OCI-LY1 (cell line): Measurements from ENCODE around the gene GXYLT2.

ENCODE experiments used
- H2AFZ ChIP-seq: fragments of 200-600 bp; sonication (generic), shearing (Covaris generic); 2 replicates; pipeline ENCODE4 v1.6.0; 2014; ENCODE audit warnings: antibody characterized with exemption, mild to moderate bottlenecking, low read length
- H3F3A ChIP-seq: fragments of 200-600 bp; sonication (generic), shearing (Covaris generic); 2 replicates; pipeline ENCODE4 v1.6.0; 2014; ENCODE audit warnings: mild to moderate bottlenecking, antibody characterized with exemption, low read length, moderate library complexity; ENCODE audit not compliant: insufficient read depth
- H3K27ac ChIP-seq: fragments of 200-600 bp; sonication (generic); 2 replicates; pipeline ENCODE4 v1.5.1; 2014; ENCODE audit warnings: low read length, mixed run types, mild to moderate bottlenecking, low read depth; ENCODE audit not compliant: poor library complexity, severe bottlenecking
- H3K27me3 ChIP-seq: fragments of 200-600 bp; sonication (generic); 2 replicates; pipeline ENCODE4 v1.6.0; 2014; ENCODE audit warnings: antibody characterized with exemption, mild to moderate bottlenecking, low read length, moderate library complexity; ENCODE audit not compliant: insufficient read depth
- H3K36me3 ChIP-seq: fragments of 200-600 bp; sonication (generic); 2 replicates; pipeline ENCODE4 v1.6.1; 2014; ENCODE audit warnings: mild to moderate bottlenecking, antibody characterized with exemption, low read length, moderate library complexity, mixed read lengths; ENCODE audit not compliant: insufficient read depth
- H3K4me1 ChIP-seq: fragments of 200-600 bp; sonication (generic); 2 replicates; pipeline ENCODE4 v1.5.1; 2014; ENCODE audit warnings: mild to moderate bottlenecking, low read length, moderate library complexity; ENCODE audit not compliant: insufficient read depth, severe bottlenecking
- H3K4me2 ChIP-seq: fragments of 200-600 bp; sonication (generic), shearing (Covaris generic); 2 replicates; pipeline ENCODE4 v1.6.1; 2014; ENCODE audit warnings: low read length
- H3K4me3 ChIP-seq: fragments of 200-600 bp; sonication (generic); 2 replicates; pipeline ENCODE4 v1.5.1; 2014; ENCODE audit warnings: low read length, low read depth, mild to moderate bottlenecking, mixed read lengths; ENCODE audit not compliant: poor library complexity, severe bottlenecking
- H3K79me2 ChIP-seq: fragments of 200-600 bp; shearing (Covaris generic); 2 replicates; pipeline ENCODE4 v1.6.1; 2016; ENCODE audit warnings: mixed run types, low read length, mixed read lengths; ENCODE audit not compliant: insufficient read depth
- H3K9ac ChIP-seq: fragments of 200-600 bp; sonication (generic), shearing (Covaris generic); 2 replicates; pipeline ENCODE4 v1.6.1; 2014; ENCODE audit warnings: mild to moderate bottlenecking, low read length, mixed read lengths
- H3K9me2 ChIP-seq: fragments of 200-600 bp; sonication (generic), shearing (Covaris generic); 2 replicates; pipeline ENCODE4 v1.6.1; 2014; ENCODE audit warnings: low read depth, mild to moderate bottlenecking, low read length, mixed read lengths
- H3K9me3 ChIP-seq: fragments of 200-600 bp; shearing (Covaris generic); 2 replicates; pipeline ENCODE4 v1.6.1; 2014; ENCODE audit warnings: low read length, mixed read lengths
- H4K20me1 ChIP-seq: fragments of 200-600 bp; sonication (generic), shearing (Covaris generic); 2 replicates; pipeline ENCODE4 v1.6.0; 2016; ENCODE audit warnings: mild to moderate bottlenecking, low read length; ENCODE audit not compliant: insufficient read depth
- CTCF ChIP-seq: fragments of 200-600 bp; sonication (generic), shearing (Covaris generic); IDR thresholded peaks from 2 replicates; pipeline ENCODE4 v1.5.1; 2017; ENCODE audit warnings: mild to moderate bottlenecking, antibody characterized with exemption, low read length, moderate library complexity, mixed read lengths
- EZH2 ChIP-seq: fragments of 200-600 bp; sonication (generic), shearing (Covaris generic); IDR thresholded peaks from 2 replicates; pipeline ENCODE4 v1.8.0; 2017; ENCODE audit warnings: borderline replicate concordance, mixed run types, mild to moderate bottlenecking, antibody characterized with exemption, low read length, moderate library complexity, mixed read lengths

GXYLT2 gene

DNA sequence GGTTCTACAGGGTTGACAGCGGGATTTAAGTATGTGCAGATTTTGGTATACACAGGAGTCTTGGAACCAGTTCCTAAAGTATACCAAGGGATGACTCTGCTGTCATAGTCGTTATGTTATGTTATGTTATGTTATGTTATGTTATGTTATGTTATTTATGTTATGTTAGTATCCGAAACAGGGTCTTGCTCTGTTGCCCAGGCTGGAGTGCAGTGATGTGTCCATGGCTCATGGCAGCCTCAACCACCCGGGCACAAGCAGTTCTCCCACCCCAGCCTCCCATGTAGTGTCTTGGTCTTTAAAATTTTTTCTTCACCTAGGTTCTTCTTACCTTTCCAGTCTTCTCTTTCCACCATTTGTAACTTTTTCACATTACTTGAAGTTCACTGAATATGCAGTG, 130.5 kb downstream of the GXYLT2 start:
- Histone ChIP-seq H3K9me3 (no peaks in the 10 kb centered on the region), H3K9me2 (no peaks in the 10 kb centered on the region), H3K79me2 (peaks cover 100% of the 10 kb centered on the region), H3F3A (no peaks in the 10 kb centered on the region), H3K4me1 (no peaks in the 10 kb centered on the region), H4K20me1 (no peaks in the 10 kb centered on the region), H3K9ac (no peak overlapping the region), H2AFZ (no peak overlapping the region), H3K27me3 (no peaks in the 10 kb centered on the region), H3K4me3 (no peak overlapping the region), H3K4me2 (no peak overlapping the region), H3K36me3 (peaks cover 43% of the 10 kb centered on the region), H3K27ac (no peak overlapping the region)
- TF ChIP-seq EZH2, result no peak
- TF ChIP-seq CTCF, result no peak

DNA sequence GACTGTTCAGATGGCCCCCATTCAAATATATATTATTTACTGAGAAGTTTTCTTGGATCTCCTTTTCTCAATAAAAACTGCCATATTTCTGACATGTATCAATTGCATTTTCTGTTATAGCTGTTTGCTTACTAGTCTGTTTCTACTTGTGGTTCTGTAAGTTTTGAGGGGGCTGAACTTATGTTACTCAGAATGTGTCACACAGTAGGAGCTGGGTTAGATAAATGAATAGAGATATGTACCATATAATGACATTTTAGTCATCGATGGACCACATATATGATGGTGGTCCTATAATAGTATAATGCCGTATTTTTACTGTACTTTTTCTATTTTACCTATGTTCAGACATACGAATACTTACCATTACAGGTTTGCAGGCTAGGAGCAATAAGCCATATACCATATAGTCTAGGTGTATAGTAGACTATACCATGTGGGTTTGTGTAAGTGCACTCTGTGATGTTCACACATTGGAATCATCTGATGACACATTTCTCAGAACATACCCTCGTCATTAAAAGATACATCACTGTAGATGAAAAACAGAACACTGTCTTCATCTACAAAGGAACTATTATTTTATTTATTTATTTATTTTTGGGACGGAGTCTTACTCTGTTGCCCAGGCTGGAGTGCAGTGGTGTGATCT, 131.1 kb downstream of the GXYLT2 start:
- H3K36me3 ChIP-seq, result peaks cover 43% of the 10 kb centered on the region
- no peaks in the 10 kb centered on the region for H3K27me3 ChIP-seq
- H3K4me3 ChIP-seq, result no peak overlapping the region
- no peaks in the 10 kb centered on the region for H3K4me1 ChIP-seq
- no peak overlapping the region for H3K9ac ChIP-seq
- H3K9me2 ChIP-seq, result no peaks in the 10 kb centered on the region
- no peaks in the 10 kb centered on the region for H3K9me3 ChIP-seq
- no peaks in the 10 kb centered on the region for H4K20me1 ChIP-seq
- no peak overlapping the region for H3K27ac ChIP-seq
- H2AFZ ChIP-seq, result no peak overlapping the region
- no peak for TF ChIP-seq CTCF
- no peak for TF ChIP-seq EZH2
- no peak overlapping the region for H3K4me2 ChIP-seq
- H3K79me2 ChIP-seq, result peaks cover 100% of the 10 kb centered on the region
- H3F3A ChIP-seq, result no peaks in the 10 kb centered on the region

DNA sequence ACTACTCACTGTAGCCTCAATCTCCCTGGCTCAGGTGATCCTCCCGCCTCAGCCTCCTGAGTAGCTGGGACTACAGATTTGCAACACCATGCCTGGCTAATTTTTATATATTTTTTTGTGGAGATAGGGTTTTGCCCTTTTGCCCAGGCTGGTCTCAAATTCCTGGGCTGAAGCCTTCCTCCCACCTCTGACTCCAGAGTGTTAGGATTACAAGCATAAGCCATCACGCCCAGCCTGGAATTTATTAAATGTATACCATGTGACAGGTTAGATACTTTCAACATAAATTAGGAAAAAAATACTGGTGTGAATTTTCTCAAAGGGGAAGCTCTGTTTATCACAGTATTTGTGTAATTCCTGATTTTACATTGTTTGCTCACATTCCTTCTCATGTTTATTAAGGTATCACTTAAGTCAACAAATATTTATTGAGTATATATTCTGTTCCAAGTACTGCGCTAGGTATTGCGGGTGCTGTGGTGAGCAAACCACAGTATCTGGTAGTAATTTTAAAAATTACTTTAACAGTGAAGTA, 133.5 kb downstream of the GXYLT2 start:
- Histone ChIP-seq H3K9ac (no peak overlapping the region), H3K27me3 (no peaks in the 10 kb centered on the region), H3K9me3 (no peaks in the 10 kb centered on the region), H4K20me1 (no peaks in the 10 kb centered on the region), H3K4me3 (no peak overlapping the region), H3K27ac (no peak overlapping the region), H3K36me3 (peaks cover 46% of the 10 kb centered on the region), H3K4me1 (no peaks in the 10 kb centered on the region), H2AFZ (no peak overlapping the region), H3F3A (no peaks in the 10 kb centered on the region), H3K79me2 (peaks cover 100% of the 10 kb centered on the region), H3K9me2 (no peaks in the 10 kb centered on the region), H3K4me2 (no peak overlapping the region)
- TF ChIP-seq EZH2, result no peak
- no peak for TF ChIP-seq CTCF
